Stomach (tissue), 4 donors: Measurements from ENCODE around the gene BNIP2.

ENCODE experiments used
- POLR2A ChIP-seq, 4 donors: fragments of 450-650 bp; IDR thresholded peaks; one replicate each; pipeline ENCODE4 v1.6.1; 2016; ENCODE audit warnings: antibody characterized with exemption in 4 of 4, control low read depth in 2 of 4, mild to moderate bottlenecking in 1 of 4, moderate library complexity in 1 of 4
- POLR2AphosphoS5 ChIP-seq, 3 donors: sonication (generic); formaldehyde crosslinking; IDR thresholded peaks; one replicate each; pipeline ENCODE4 v1.6.1; 2016; ENCODE audit warnings: antibody characterized with exemption in 3 of 3

DNA sequence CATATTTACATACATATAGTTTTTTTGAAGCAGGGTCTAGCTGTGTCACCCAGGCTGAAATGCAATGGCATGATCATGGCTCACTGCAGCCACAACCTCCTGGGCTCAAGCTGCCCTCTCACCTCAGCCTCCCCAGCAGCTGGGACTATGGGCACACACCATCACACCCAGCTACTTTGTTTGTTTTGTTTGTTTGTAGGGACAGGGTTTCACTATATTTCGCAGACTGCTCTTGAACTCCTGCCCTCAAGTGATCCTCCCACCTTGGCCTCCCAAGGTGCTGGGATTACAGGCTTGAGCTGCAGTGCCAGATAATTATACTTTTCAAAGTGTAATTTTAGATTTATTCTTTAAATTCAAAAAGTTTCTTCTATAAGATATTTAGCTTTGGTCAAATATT is 42.0 kb downstream of the BNIP2 start:
- TF ChIP-seq POLR2A (IDR thresholded peaks at IDR 0.05) (no peak), POLR2AphosphoS5 (IDR thresholded peaks at IDR 0.05) (no peak)
